BJ (cell line): Measurements from ENCODE around the gene DIPK1C. TPM values are rescaled to one million over a fixed set of nuclear protein-coding genes. Genes with fewer than 3 reads are reported as not detected.

ENCODE experiments used
- CTCF ChIA-PET: fragments of 350-600 bp; formaldehyde crosslinking; extraction: SDS; loops from one replicate; lab custom pipeline; 2021; ENCODE audit warnings: antibody characterized with exemption, inconsistent platforms; lab: Yijun Ruan, JAX
- POLR2A ChIA-PET: fragments of 300-600 bp; sonication (Branson Sonifier 250); formaldehyde crosslinking; extraction: SDS; loops from one replicate; lab custom pipeline; 2021; ENCODE audit warnings: antibody characterized with exemption; lab: Charles Lee
- DNase-seq: peaks from one replicate; pipeline ENCODE4 v3.0.0-alpha.2; 2011; ENCODE audit warnings: low read depth
- H3K27me3 ChIP-seq: 2 replicates; pipeline ENCODE4 v1.6.0; 2011; ENCODE audit warnings: low read length; ENCODE audit not compliant: control insufficient read depth, insufficient read depth
- H3K36me3 ChIP-seq: 2 replicates; pipeline ENCODE4 v1.5.1; 2011; ENCODE audit warnings: low read length; ENCODE audit not compliant: control insufficient read depth, insufficient read depth
- H3K4me3 ChIP-seq: 2 replicates; pipeline ENCODE4 v1.5.1; 2011; ENCODE audit warnings: low read depth, mild to moderate bottlenecking, control low read depth, low read length
- CTCF ChIP-seq: IDR thresholded peaks from 2 replicates; pipeline ENCODE4 v1.5.1; 2011; ENCODE audit warnings: low read depth, mild to moderate bottlenecking, control low read depth, inconsistent platforms, low read length, moderate library complexity; ENCODE audit not compliant: insufficient read depth
- polyA plus RNA-seq: library from polyadenylated mRNA; depleted of rRNA; stranded (reverse); fragments of >200 nt; gene quantifications from 2 replicates; pipeline ENCODE4 v1.2.3, GENCODE V29; 2011

DIPK1C gene
- polyA plus RNA-seq, 1 experiment = not detected

GRCh38 chr18:74425876-74426275, 31.2 kb downstream of the DIPK1C start:
- DNase-seq = no peak
- POLR2A ChIA-PET = no interaction called here
- CTCF ChIA-PET = no interaction called here
- 0 out of 2 replicates have a peak, but pooled peaks cover 3% of the 10 kb centered on the region for H3K27me3 ChIP-seq
- H3K4me3 ChIP-seq = no peak overlapping the region
- no peak for TF ChIP-seq CTCF
- no peaks in the 10 kb centered on the region for H3K36me3 ChIP-seq

GRCh38 chr18:74425161-74425560, 31.9 kb downstream of the DIPK1C start:
- ChIA-PET POLR2A (no interaction called here), CTCF (no interaction called here)
- Histone ChIP-seq H3K27me3 (0 out of 2 replicates have a peak, but pooled peaks cover 3% of the 10 kb centered on the region), H3K36me3 (no peaks in the 10 kb centered on the region), H3K4me3 (no peak overlapping the region)
- no peak for TF ChIP-seq CTCF
- no peak for DNase-seq

GRCh38 chr18:74422541-74422940, 34.6 kb downstream of the DIPK1C start:
- no peaks in the 10 kb centered on the region for H3K36me3 ChIP-seq
- no peaks in the 10 kb centered on the region; the same call in 1 of the 2 replicates for H3K27me3 ChIP-seq
- no peak for TF ChIP-seq CTCF
- ChIA-PET CTCF (interaction anchor here (1.2 kb wide), 1 partner anchor 129 kb away, joined by 3 read pairs; no protein-coding TSS in a partner anchor), POLR2A (no interaction called here)
- no peak overlapping the region for H3K4me3 ChIP-seq
- no peak for DNase-seq

GRCh38 chr18:74420926-74421325, 36.2 kb downstream of the DIPK1C start:
- no peaks in the 10 kb centered on the region; the same call in 1 of the 2 replicates for H3K27me3 ChIP-seq
- CTCF ChIA-PET = no interaction called here
- POLR2A ChIA-PET = no interaction called here
- no peaks in the 10 kb centered on the region for H3K36me3 ChIP-seq
- no peak for TF ChIP-seq CTCF
- no peak for DNase-seq
- no peak overlapping the region for H3K4me3 ChIP-seq

GRCh38 chr18:74420481-74420880, 36.6 kb downstream of the DIPK1C start:
- POLR2A ChIA-PET = no interaction called here
- Histone ChIP-seq H3K36me3 (no peaks in the 10 kb centered on the region), H3K27me3 (no peaks in the 10 kb centered on the region; the same call in 1 of the 2 replicates), H3K4me3 (no peak overlapping the region)
- no peak for TF ChIP-seq CTCF
- DNase-seq = no peak
- CTCF ChIA-PET = no interaction called here
